ENCODE data around the gene CADPS.

Gene CADPS

DNA sequence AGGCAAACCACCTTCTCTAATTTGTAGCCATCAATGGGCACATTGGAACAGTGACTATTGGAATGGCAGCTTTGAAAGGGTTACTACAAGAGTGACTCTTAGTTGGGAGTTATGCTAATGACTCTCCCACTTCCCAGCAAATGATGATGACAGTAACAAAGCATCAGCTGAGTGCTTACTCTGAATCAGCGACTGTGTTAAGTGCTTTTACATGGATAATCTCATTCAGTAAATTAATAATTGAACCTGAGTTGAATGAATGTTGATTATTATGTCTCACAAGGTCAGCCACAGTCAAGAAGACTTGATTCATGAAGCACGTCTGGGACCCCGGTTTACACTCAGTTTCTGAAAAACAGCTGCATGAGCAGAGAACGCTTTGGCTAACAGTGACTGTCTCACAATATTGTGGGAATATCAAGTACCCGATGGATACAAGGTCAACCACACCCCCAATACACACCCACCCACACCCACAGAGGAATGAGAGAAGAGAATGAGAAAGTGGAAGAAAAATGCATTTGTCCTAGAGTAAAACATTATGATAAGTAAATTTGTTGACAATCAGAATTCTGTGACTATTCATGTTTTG is 259.9 kb downstream of the CADPS start:
- intact Hi-C loops (cut with DNase I): no loop called here
- DNase-seq: no peak

- DNase-seq: no peak
- intact Hi-C loops (cut with DNase I): no loop called here
These were observed 260.7 kb downstream of the CADPS start for GRCh38 chr3:62614527-62614926.

DNA sequence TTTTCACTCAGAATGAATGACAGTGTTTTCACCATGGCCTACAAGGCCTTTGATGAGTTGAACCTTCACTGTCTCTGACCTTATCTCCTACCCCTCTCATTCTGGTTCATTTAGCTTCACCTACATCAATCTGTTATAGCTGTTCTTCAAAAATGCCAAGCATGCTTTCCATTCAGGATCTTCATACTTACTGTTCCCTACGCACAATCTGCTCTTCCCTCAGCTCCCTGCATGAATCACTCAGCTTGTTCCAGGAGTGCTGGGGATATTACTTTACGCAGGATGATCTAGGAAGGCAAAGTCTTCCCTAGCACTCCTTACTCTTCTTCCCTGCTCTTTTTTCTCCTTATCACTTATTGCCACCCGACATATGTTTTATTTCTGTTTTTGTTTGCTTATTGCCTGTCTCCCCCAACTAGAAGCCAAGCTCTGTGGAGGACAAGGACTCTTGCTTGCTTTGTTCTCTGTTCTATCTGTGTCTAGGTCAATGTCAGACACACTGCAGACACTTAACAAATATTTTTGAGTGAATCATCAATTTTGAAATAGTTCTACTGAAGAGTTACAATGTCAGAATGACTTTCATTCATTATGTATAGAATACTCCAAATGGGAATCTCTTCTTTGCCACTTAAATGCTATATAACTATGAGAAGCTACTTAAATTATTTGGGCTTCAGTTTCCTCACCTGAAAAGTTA is 263.5 kb downstream of the CADPS start:
- intact Hi-C loops (cut with DNase I): no loop called here

GRCh38 chr3:62607287-62608029 is 267.8 kb downstream of the CADPS start:
- intact Hi-C loops (cut with DNase I): no loop called here
- DNase-seq: peak in 4 of 42 donors; percentile 27 to 44 (median 28)

More for the DNA sequence above, 263.5 kb downstream of the CADPS start:
- DNase-seq: no peak

DNA sequence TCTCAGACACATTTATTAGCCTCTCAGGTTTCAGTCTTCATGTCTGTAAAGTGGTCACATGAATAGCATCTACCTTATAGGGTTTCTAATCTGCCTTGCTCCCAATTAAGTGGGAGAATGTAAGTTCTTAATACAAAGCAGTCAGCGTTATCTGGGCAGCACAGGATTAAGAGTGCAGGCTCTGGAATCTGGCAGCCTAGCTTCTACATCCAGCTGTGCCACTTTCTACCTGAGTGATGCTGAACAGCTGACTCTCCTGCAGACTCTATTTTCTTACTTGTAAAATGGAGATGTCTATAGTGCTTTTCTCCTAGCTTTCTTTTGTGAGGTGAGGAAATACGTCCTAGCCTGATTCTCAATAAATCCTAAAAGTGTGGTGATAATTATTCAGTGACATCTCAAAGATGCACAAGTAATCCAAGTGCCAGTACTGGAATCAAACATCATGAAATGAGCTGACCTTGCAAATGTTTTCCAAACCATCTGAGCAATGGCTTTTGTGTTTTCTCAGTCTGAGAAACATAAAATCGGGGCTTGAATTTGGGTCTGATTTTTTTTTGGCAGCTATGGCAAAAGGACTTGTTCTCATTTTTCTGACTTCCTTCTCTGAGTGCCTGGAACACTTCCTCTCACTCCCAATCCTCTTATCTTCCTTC is 269.7 kb downstream of the CADPS start:
- no peak for DNase-seq
- intact Hi-C loops (cut with DNase I): no loop called here

GRCh38 chr3:62604751-62605351 is 270.4 kb downstream of the CADPS start:
- intact Hi-C loops (cut with DNase I): no loop called here
- DNase-seq: no peak

DNA sequence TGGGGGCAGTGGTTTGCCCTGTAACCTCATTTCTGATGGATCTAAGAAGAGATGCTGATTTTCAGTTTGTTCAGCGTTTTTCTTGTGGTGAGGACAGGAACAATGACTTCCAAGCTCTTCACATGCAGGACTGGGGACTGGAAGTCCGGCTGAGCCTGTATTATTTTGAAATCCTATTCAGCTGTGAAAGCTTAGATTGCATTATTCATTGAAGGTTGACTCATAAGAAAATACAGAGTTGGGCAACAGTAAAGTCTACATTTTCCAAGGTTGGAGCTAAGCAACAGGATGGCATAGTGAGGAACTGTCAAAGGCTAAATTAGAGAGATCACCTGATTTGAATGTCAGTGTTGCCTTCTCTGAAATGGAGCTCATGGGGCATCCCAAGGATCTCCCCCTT is 270.9 kb downstream of the CADPS start:
- intact Hi-C loops (cut with DNase I): no loop called here
- DNase-seq: no peak

GRCh38 chr3:62602987-62603386 is 272.2 kb downstream of the CADPS start:
- intact Hi-C loops (cut with DNase I): no loop called here
- no peak for DNase-seq

DNA sequence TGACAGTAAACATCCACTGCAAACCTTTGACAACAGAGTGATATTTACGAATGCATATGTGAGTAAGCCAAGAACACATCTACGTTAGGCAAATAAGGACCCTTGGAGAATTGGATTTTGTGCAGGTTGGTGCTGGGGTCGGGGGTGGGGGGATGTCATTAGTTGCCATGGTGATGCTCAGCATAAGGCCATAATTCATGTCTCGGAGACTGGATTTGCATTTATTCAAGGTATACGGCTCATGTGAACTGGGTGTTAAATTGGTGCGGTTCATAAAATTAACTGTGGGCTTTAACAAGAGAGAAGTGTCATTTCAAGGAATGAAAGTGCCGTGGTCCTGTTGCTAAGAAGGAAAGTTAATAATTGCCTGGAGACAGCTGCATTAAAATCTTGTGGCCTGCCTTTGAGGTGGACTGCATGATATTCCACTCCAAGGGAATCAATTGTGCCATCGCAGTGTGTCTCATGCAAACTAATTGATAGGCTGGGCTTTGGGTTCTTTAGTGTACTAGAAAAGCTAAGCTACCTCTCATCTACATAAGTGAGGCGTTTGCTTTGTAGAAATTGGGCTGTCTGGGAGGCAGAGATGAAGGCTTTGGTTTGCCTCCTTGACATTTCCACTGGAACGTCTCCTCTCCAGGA is 273.0 kb downstream of the CADPS start:
- no peak for DNase-seq
- intact Hi-C loops (cut with DNase I): no loop called here

- intact Hi-C loops (cut with DNase I): no loop called here
These were observed 273.8 kb downstream of the CADPS start for GRCh38 chr3:62601238-62602070.

GRCh38 chr3:62600033-62600432 is 275.2 kb downstream of the CADPS start:
- DNase-seq: no peak
- intact Hi-C loops (cut with DNase I): no loop called here

More at GRCh38 chr3:62601238-62602070, 273.8 kb downstream of the CADPS start:
- DNase-seq: no peak

GRCh38 chr3:62597491-62597890 is 277.7 kb downstream of the CADPS start:
- DNase-seq: no peak
- intact Hi-C loops (cut with DNase I): no loop called here

- intact Hi-C loops (cut with DNase I): no loop called here
- no peak for DNase-seq
These were observed 282.8 kb downstream of the CADPS start for GRCh38 chr3:62592408-62592807.

DNA sequence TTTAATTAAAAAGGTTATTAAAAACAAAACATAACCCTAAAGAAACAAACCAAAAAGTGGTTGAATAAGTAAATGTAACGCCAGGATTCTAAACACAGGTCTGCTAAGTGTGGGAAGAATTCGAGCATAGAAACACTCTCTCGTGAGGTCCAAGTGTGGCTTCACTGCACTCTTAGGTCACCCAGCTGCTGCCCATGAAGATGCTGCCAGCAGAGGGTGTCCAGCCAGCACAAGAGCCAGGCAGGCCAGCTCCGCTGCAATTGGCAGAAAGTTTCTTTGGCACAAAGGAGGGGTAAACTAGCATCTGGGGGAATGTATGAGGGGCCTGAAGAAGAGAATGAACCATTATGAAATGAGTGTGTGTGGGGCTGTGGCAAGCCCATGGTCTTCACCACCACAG is 286.1 kb downstream of the CADPS start:
- DNase-seq: peak in 1 of 42 donors; percentile 26
- intact Hi-C loops (cut with DNase I): no loop called here

GRCh38 chr3:62587579-62588031 is 287.6 kb downstream of the CADPS start:
- no peak for DNase-seq
- intact Hi-C loops (cut with DNase I): no loop called here

DNA sequence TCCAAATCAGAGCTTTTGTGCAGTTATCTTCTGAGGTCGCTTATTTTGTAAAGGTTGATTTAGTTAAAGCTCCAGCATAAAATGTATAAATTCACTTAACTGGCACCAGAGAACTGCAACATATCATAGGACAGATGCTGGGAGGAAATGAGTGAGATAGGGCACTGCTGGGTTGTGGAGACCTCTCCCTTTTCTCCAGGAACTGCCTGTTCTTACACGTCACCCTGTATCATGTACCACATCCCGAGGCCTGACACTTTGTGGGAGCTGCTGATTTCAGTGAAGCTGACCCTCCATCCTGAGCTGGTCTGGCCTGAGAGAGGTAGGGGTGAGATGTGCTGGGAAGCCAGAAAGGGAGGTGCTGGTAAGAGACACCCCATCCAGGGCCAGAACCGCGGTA is 288.0 kb downstream of the CADPS start:
- intact Hi-C loops (cut with DNase I): no loop called here
- DNase-seq: no peak

DNA sequence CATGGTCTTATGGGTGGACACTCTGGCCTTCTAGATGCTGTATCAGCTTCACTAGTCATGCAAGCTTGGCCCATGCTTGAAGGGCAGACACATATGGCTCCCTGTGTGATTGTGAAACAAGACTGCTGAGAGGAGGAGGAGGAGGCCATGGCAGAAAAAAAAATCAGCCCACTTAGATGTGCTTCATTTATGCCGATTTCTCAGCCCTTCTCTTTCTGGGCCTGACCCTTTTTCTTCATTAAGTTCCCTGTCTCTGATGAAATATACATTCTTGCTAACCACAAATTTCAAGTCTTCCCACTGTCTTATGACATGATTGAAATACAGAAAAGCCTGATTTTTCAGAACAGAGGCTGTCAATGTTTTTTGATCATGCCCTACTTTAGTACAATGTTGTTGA is 288.9 kb downstream of the CADPS start:
- intact Hi-C loops (cut with DNase I): no loop called here

GRCh38 chr3:62585861-62586260 is 289.4 kb downstream of the CADPS start:
- no peak for DNase-seq
- intact Hi-C loops (cut with DNase I): no loop called here

More for the DNA sequence above, 288.9 kb downstream of the CADPS start:
- DNase-seq: no peak
